ENCODE measurements around the gene APBB2. TPM values are rescaled to one million over a fixed set of nuclear protein-coding genes. Genes with fewer than 3 reads are reported as not detected.

APBB2 gene
- total RNA-seq, 1 experiment from 2014 or later = 49.0 TPM

GRCh38 chr4:41197996-41198395 is 16.3 kb downstream of the APBB2 start:
- POLR2A ChIA-PET = no interaction called here
- CTCF ChIA-PET = interaction anchor here (0.7 to 1.3 kb wide), 3 partner anchors 17 to 290 kb away, joined by 3 read pairs; partner anchors contain the start of gene APBB2
- Mint-ChIP-seq H3K9me3 (no peaks in the 10 kb centered on the region), H3K4me3 (no peak overlapping the region), H3K27me3 (ENCODE audit: low read depth) (no peaks in the 10 kb centered on the region), H3K36me3 (no peaks in the 10 kb centered on the region), H3K27ac (no peak overlapping the region), H3K4me1 (peaks cover 9% of the 10 kb centered on the region)
- no peak for TF ChIP-seq NR2C2 (CRISPR knock-in tag; IDR thresholded peaks at IDR 0.05)
- TF ChIP-seq AFF4 (CRISPR knock-in tag; IDR thresholded peaks at IDR 0.05; ENCODE audit: borderline replicate concordance) = no peak
- no peak for TF ChIP-seq E2F1 (CRISPR knock-in tag; IDR thresholded peaks at IDR 0.05)
- ATAC-seq (no peak), DNase-seq (ENCODE audit: low spot score) (no peak)

DNA sequence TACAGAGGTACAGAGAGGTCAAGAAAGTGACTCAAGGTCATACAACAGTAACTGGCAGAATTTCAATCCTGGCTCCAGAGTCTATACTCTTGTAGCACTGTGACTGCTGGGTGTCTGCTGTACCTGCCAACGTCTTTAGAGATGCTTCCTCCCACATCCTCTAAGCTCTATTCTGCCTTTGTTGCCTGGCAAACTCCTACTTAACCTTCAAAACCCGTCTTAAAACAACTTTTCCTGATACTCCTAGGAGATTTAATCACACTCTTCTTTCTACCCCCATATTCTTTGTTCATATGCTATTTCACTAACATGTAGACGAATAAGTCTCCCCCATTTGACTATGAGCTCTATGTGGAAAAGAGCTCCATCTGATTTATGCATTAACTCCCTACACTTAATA is 16.8 kb downstream of the APBB2 start:
- POLR2A ChIA-PET = no interaction called here
- Mint-ChIP-seq H3K4me3 (no peak overlapping the region), H3K27me3 (ENCODE audit: low read depth) (no peaks in the 10 kb centered on the region), H3K27ac (0 out of 2 replicates have a peak overlapping the region, but pooled peaks have one; percentile 1), H3K4me1 (peaks cover 7% of the 10 kb centered on the region; the same call in 1 of the 2 replicates), H3K36me3 (no peaks in the 10 kb centered on the region), H3K9me3 (no peaks in the 10 kb centered on the region)
- CTCF ChIA-PET = interaction anchor here (0.7 to 1.3 kb wide), 3 partner anchors 17 to 289 kb away, joined by 3 read pairs; partner anchors contain the start of gene APBB2
- TF ChIP-seq NR3C1 (CRISPR knock-in tag; conservative IDR thresholded peaks at IDR 0.05; ENCODE audit: low read depth) (no peak), TCF7 (CRISPR knock-in tag; IDR thresholded peaks at IDR 0.05; ENCODE audit: low read depth) (no peak), ZNF281 (CRISPR knock-in tag; IDR thresholded peaks at IDR 0.05) (no peak), TEAD1 (CRISPR knock-in tag; IDR thresholded peaks at IDR 0.05) (no peak), OVOL2 (CRISPR knock-in tag; IDR thresholded peaks at IDR 0.05; ENCODE audit: borderline replicate concordance) (no peak), MYBL2 (CRISPR knock-in tag; IDR thresholded peaks at IDR 0.05) (no peak), NFATC4 (CRISPR knock-in tag; IDR thresholded peaks at IDR 0.05) (no peak), SP1 (CRISPR knock-in tag; conservative IDR thresholded peaks at IDR 0.05) (no peak), NR1H2 (CRISPR knock-in tag; IDR thresholded peaks at IDR 0.05) (no peak), RELA (CRISPR knock-in tag; IDR thresholded peaks at IDR 0.05; ENCODE audit: borderline replicate concordance) (no peak), RORB (CRISPR knock-in tag; IDR thresholded peaks at IDR 0.05) (no peak), CBFB (CRISPR knock-in tag; IDR thresholded peaks at IDR 0.05; ENCODE audit: low read depth) (no peak)
- TF ChIP-seq, protein P1, sequence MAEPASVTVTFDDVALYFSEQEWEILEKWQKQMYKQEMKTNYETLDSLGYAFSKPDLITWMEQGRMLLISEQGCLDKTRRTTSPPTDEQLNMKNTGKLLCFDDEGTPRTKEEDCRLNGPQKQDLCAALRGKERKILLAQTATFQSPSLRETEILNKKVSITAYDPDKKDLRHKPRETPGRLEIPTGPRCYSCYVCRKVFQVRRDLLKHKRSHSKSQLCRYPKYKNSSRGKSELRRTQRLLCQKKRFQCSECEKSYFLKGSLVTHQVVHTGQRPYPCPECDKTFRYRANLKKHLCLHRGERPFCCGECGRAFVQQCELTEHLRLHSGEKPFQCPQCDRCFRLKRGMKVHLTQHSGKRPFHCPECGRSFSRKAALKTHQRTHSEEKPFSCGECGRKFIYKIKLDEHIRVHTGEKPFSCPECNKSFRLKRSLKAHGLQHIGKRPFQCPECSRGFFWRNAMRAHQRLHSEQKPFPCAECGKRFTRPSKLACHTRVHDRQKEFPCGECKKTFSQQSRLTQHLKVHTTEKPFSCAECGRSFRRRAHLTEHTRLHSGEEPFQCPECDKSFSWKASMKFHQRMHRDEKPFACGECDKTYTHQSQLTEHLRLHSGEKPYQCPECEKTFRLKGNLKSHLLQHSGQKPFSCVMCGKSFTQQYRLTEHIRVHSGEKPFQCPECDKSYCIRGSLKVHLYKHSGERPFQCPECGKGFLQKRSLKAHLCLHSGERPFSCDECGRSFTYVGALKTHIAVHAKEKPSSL (CRISPR knock-in tag; conservative IDR thresholded peaks at IDR 0.05) = no peak
- TF ChIP-seq, protein P2, sequence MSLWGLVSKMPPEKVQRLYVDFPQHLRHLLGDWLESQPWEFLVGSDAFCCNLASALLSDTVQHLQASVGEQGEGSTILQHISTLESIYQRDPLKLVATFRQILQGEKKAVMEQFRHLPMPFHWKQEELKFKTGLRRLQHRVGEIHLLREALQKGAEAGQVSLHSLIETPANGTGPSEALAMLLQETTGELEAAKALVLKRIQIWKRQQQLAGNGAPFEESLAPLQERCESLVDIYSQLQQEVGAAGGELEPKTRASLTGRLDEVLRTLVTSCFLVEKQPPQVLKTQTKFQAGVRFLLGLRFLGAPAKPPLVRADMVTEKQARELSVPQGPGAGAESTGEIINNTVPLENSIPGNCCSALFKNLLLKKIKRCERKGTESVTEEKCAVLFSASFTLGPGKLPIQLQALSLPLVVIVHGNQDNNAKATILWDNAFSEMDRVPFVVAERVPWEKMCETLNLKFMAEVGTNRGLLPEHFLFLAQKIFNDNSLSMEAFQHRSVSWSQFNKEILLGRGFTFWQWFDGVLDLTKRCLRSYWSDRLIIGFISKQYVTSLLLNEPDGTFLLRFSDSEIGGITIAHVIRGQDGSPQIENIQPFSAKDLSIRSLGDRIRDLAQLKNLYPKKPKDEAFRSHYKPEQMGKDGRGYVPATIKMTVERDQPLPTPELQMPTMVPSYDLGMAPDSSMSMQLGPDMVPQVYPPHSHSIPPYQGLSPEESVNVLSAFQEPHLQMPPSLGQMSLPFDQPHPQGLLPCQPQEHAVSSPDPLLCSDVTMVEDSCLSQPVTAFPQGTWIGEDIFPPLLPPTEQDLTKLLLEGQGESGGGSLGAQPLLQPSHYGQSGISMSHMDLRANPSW (CRISPR knock-in tag; conservative IDR thresholded peaks at IDR 0.05; ENCODE audit: low read depth) = no peak
- TF ChIP-seq, protein P3, sequence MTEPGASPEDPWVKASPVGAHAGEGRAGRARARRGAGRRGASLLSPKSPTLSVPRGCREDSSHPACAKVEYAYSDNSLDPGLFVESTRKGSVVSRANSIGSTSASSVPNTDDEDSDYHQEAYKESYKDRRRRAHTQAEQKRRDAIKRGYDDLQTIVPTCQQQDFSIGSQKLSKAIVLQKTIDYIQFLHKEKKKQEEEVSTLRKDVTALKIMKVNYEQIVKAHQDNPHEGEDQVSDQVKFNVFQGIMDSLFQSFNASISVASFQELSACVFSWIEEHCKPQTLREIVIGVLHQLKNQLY (CRISPR knock-in tag; IDR thresholded peaks at IDR 0.05) = no peak
- TF ChIP-seq, protein P4, sequence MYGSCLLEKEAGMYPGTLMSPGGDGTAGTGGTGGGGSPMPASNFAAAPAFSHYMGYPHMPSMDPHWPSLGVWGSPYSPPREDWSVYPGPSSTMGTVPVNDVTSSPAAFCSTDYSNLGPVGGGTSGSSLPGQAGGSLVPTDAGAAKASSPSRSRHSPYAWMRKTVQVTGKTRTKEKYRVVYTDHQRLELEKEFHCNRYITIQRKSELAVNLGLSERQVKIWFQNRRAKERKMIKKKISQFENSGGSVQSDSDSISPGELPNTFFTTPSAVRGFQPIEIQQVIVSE (CRISPR knock-in tag; IDR thresholded peaks at IDR 0.05; ENCODE audit: borderline replicate concordance) = no peak
- DNase-seq (ENCODE audit: low spot score) = no peak
- no peak for ATAC-seq
